ENCODE results near the gene SYNE1.

Gene SYNE1

DNA sequence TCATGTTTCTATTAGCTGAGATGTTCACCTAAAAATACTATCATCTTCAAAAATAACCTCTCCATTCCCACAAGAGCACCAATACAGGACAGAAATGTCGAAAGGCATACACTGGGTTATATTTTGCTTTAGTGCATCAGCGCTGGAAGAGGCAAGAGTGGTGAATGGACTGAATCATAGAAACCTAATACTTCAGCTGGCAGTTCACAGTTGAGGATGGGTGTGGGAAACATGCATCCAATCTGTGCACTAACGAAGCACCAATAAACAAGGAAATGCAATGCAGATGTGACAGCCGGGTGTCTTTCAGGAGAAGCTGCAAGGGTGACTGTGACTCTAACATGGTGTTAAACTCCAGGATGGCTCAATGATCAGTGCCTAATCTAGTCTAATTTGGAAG is 463.8 kb downstream of the SYNE1 start:
- H3K9me2 ChIP-seq (replicated peaks; ENCODE audit: insufficient read depth, low read length), result no peaks in the 10 kb centered on the region

DNA sequence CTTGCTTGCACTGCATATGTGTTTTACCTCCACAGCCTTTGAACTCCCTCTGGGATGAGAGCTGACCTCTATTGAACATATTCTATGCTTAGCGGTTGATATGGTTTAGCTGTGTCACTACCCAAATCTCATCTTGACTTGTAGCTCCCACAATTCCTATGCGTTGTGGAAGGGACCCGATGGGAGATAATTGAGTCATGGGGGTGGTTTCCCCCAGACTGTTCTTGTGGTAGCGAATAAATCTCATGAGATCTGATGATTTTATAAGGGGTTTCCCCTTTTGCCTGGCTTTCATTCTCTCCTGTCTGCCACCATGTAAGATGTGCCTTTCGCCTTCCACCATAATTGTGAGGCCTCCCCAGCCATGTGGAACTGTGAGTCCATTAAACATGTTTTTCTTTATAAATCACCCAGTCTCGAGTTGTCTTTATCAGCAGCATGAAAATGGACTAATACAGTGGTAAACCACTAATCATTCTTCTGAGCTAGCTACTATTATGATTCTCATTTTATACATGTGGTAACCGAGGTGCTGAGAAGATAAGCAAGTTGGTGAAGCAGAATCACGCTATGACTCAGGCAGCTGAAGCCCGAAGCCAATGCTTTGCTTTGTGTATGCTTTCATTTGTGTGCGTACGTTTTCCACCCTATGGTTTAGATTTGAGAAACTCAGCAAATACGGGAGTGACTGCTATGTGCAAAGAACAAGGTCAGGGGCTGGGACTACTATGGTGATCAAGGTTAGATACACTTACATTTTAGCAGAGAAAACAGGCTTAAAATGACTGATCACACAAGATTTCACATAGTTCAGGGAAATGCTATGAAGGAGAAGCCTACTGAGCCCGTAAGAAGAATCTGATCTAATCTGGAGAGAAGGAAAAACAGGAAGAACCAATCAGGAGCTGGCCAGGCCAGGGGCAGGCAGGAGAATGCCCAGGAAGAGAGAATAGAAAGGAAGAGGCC is 466.2 kb downstream of the SYNE1 start:
- no peaks in the 10 kb centered on the region for H4K20me1 ChIP-seq (ENCODE audit: low read depth, low read length)
- H3K9me2 ChIP-seq (replicated peaks; ENCODE audit: insufficient read depth, low read length), result no peaks in the 10 kb centered on the region
- no peak overlapping the region for H2AFZ ChIP-seq (ENCODE audit: low read depth, low read length, severe bottlenecking)
- H3F3A ChIP-seq (ENCODE audit: insufficient read depth), result peaks cover 4% of the 10 kb centered on the region; the same call in 1 of the 2 replicates
- no peak overlapping the region for H3K9ac ChIP-seq (ENCODE audit: low read length)
- no peak overlapping the region for H3K4me3 ChIP-seq (ENCODE audit: insufficient read depth, low read length, poor library complexity, severe bottlenecking)
- H3K4me2 ChIP-seq (ENCODE audit: low read depth, low read length, poor library complexity, severe bottlenecking), result no peak overlapping the region
- no peaks in the 10 kb centered on the region for H3K79me2 ChIP-seq (ENCODE audit: insufficient read depth, low read length)
- TF ChIP-seq, protein P1, sequence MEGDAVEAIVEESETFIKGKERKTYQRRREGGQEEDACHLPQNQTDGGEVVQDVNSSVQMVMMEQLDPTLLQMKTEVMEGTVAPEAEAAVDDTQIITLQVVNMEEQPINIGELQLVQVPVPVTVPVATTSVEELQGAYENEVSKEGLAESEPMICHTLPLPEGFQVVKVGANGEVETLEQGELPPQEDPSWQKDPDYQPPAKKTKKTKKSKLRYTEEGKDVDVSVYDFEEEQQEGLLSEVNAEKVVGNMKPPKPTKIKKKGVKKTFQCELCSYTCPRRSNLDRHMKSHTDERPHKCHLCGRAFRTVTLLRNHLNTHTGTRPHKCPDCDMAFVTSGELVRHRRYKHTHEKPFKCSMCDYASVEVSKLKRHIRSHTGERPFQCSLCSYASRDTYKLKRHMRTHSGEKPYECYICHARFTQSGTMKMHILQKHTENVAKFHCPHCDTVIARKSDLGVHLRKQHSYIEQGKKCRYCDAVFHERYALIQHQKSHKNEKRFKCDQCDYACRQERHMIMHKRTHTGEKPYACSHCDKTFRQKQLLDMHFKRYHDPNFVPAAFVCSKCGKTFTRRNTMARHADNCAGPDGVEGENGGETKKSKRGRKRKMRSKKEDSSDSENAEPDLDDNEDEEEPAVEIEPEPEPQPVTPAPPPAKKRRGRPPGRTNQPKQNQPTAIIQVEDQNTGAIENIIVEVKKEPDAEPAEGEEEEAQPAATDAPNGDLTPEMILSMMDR (IDR thresholded peaks at IDR 0.05; ENCODE audit: insufficient read depth, low read length, poor library complexity, severe bottlenecking), result no peak
- TF ChIP-seq EZH2phosphoT487 (conservative IDR thresholded peaks at IDR 0.05; ENCODE audit: low read length), result no peak
- no peaks in the 10 kb centered on the region for H3K9me3 ChIP-seq (ENCODE audit: insufficient read depth, low read length)
- H3K27ac ChIP-seq (ENCODE audit: low read depth, low read length), result no peak overlapping the region
- H3K27me3 ChIP-seq (ENCODE audit: low read length), result no peaks in the 10 kb centered on the region
- peaks cover 50% of the 10 kb centered on the region for H3K36me3 ChIP-seq (ENCODE audit: low read length)

More for the DNA sequence above, 463.8 kb downstream of the SYNE1 start:
- H3K27me3 ChIP-seq (ENCODE audit: low read length), result no peaks in the 10 kb centered on the region
- H4K20me1 ChIP-seq (ENCODE audit: low read depth, low read length), result no peaks in the 10 kb centered on the region
- TF ChIP-seq, protein P1 (IDR thresholded peaks at IDR 0.05; ENCODE audit: insufficient read depth, low read length, poor library complexity, severe bottlenecking), result no peak
- TF ChIP-seq EZH2phosphoT487 (conservative IDR thresholded peaks at IDR 0.05; ENCODE audit: low read length), result no peak
- H3K4me3 ChIP-seq (ENCODE audit: insufficient read depth, low read length, poor library complexity, severe bottlenecking), result no peak overlapping the region
- H3K9ac ChIP-seq (ENCODE audit: low read length), result no peak overlapping the region
- H3K9me3 ChIP-seq (ENCODE audit: insufficient read depth, low read length), result no peaks in the 10 kb centered on the region
- H3K27ac ChIP-seq (ENCODE audit: low read depth, low read length), result no peak overlapping the region
- no peaks in the 10 kb centered on the region for H3K79me2 ChIP-seq (ENCODE audit: insufficient read depth, low read length)
- H3F3A ChIP-seq (ENCODE audit: insufficient read depth), result no peaks in the 10 kb centered on the region
- H2AFZ ChIP-seq (ENCODE audit: low read depth, low read length, severe bottlenecking), result no peak overlapping the region
- H3K4me2 ChIP-seq (ENCODE audit: low read depth, low read length, poor library complexity, severe bottlenecking), result no peak overlapping the region
- H3K36me3 ChIP-seq (ENCODE audit: low read length), result peaks cover 49% of the 10 kb centered on the region

DNA sequence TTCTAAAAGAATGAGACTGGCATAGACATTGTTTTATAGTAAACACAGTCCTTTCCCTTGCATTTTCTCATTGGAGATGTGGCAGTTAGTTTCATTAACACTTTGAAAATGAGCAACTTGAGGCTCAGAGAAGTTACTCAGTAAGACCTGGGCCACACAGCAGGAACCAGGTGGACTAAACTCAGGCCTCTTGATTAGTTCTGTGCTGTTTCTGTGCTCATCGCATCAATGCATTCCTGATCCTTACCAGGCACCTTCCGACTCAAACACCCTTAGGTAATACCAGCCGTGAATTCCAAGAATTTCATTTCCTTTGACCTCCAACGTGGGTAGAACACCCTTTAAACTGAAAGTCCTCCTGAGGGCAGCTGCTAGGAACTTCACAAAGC is 466.9 kb downstream of the SYNE1 start:
- Histone ChIP-seq H3K4me2 (ENCODE audit: low read depth, low read length, poor library complexity, severe bottlenecking) (no peak overlapping the region), H3K27ac (ENCODE audit: low read depth, low read length) (no peak overlapping the region; the same call in 1 of the 2 replicates), H3K9ac (ENCODE audit: low read length) (no peak overlapping the region), H4K20me1 (ENCODE audit: low read depth, low read length) (no peaks in the 10 kb centered on the region), H3K4me3 (ENCODE audit: insufficient read depth, low read length, poor library complexity, severe bottlenecking) (no peak overlapping the region), H3K36me3 (ENCODE audit: low read length) (peaks cover 44% of the 10 kb centered on the region), H3K9me3 (ENCODE audit: insufficient read depth, low read length) (no peaks in the 10 kb centered on the region), H3K79me2 (ENCODE audit: insufficient read depth, low read length) (no peaks in the 10 kb centered on the region), H3K27me3 (ENCODE audit: low read length) (no peaks in the 10 kb centered on the region), H3K9me2 (replicated peaks; ENCODE audit: insufficient read depth, low read length) (no peaks in the 10 kb centered on the region), H2AFZ (ENCODE audit: low read depth, low read length, severe bottlenecking) (no peak overlapping the region), H3F3A (ENCODE audit: insufficient read depth) (peaks cover 4% of the 10 kb centered on the region; the same call in 1 of the 2 replicates)
- TF ChIP-seq, protein P1 (IDR thresholded peaks at IDR 0.05; ENCODE audit: insufficient read depth, low read length, poor library complexity, severe bottlenecking), result no peak
- no peak for TF ChIP-seq EZH2phosphoT487 (conservative IDR thresholded peaks at IDR 0.05; ENCODE audit: low read length)

Measured in SU-DHL-6 (cell line).